SK-N-SH (cell line): ENCODE data around the gene BSN.

ENCODE experiments used
- CTCF ChIP-seq: fragments of 200-600 bp; sonication (generic); IDR thresholded peaks from 2 replicates; pipeline ENCODE4 v1.6.1; 2017; ENCODE audit warnings: antibody characterized with exemption, mild to moderate bottlenecking, moderate library complexity
- EP300 ChIP-seq, 2 experiments: IDR thresholded peaks; 2 replicates each; pipeline versions ENCODE4 v1.4.0 to v1.6.1; 2012; ENCODE audit warnings: borderline replicate concordance in 1 of 2, low read depth in 1 of 2, low read length in 1 of 2
- GABPA ChIP-seq: IDR thresholded peaks from 2 replicates; pipeline ENCODE4 v1.4.0; 2012; ENCODE audit warnings: low read depth, mild to moderate bottlenecking
- JUND ChIP-seq: IDR thresholded peaks from 2 replicates; pipeline ENCODE4 v1.4.0; 2012
- POLR2AphosphoS5 ChIP-seq: IDR thresholded peaks from 2 replicates; pipeline ENCODE4 v1.6.1; 2012; ENCODE audit warnings: low read depth, low read length
- RAD21 ChIP-seq: IDR thresholded peaks from 2 replicates; pipeline ENCODE4 v1.6.1; 2012; ENCODE audit warnings: mild to moderate bottlenecking, low read length

- no peak for TF ChIP-seq EP300 (IDR thresholded peaks at IDR 0.05; ENCODE audit: borderline replicate concordance in 1 of 2, low read depth in 1 of 2, low read length in 1 of 2)
- no peak for TF ChIP-seq CTCF
- TF ChIP-seq POLR2AphosphoS5: no peak
- no peak for TF ChIP-seq GABPA
- TF ChIP-seq JUND: no peak
- no peak for TF ChIP-seq RAD21
These were observed 161.4 kb downstream of the BSN start for GRCh38 chr3:49715611-49716121.
